GM12878 (cell line): ENCODE measurements around the gene HSD17B4. TPM values are rescaled to one million over a fixed set of nuclear protein-coding genes. Genes with fewer than 3 reads are reported as not detected.

Source experiments
- ATAC-seq: fragments of 200-7000 bp; cut with Tn5 transposase; 3 replicates; pipeline ENCODE4 v1.9.1; 2020; ENCODE audit warnings: mild to moderate bottlenecking, moderate library complexity
- BruUV-seq: library from RNA; stranded (reverse); fragments of 400-500 nt; replicated peaks from 2 replicates; lab custom pipeline; 2021; lab: Mats Ljungman, UMichigan
- CTCF ChIA-PET: fragments of 300-600 bp; sonication (Branson Sonifier 250); formaldehyde crosslinking; extraction: SDS; loops from one replicate; lab custom pipeline; 2021; ENCODE audit warnings: inconsistent platforms; lab: Yijun Ruan, JAX
- POLR2A ChIA-PET: fragments of 350-600 bp; formaldehyde crosslinking; extraction: SDS; loops from one replicate; lab custom pipeline; 2021; ENCODE audit warnings: inconsistent platforms; lab: Charles Lee
- RAD21 ChIA-PET: fragments of 300-600 bp; sonication (Branson Sonifier 250); formaldehyde crosslinking; loops from one replicate; lab custom pipeline; 2023; ENCODE audit warnings: antibody characterized with exemption; ENCODE audit not compliant: unreplicated experiment; lab: Charles Lee
- SMC1A ChIA-PET: fragments of 300-600 bp; sonication (Branson Sonifier 250); formaldehyde crosslinking; loops from one replicate; lab custom pipeline; 2023; ENCODE audit not compliant: unreplicated experiment, uncharacterized antibody; lab: Charles Lee
- DNase-seq: peaks from one replicate; pipeline ENCODE4 v3.0.0-alpha.2; 2011; ENCODE audit warnings: low read depth, low spot score
- FAIRE-seq: peaks from 3 replicates; lab custom pipeline; 2011; peaks lifted over from hg19 to GRCh38; lab: Jason Lieb, UNC
- H2AFZ ChIP-seq: 2 replicates; pipeline ENCODE4 v1.6.0; 2011; ENCODE audit warnings: low read depth, low read length, control low read depth; ENCODE audit not compliant: control insufficient read depth
- H3K27ac ChIP-seq: 2 replicates; pipeline ENCODE4 v1.5.1; 2011; ENCODE audit warnings: control low read depth; ENCODE audit not compliant: control insufficient read depth, insufficient read depth
- H3K27me3 ChIP-seq, 2 experiments: replicated peaks in 1 of 2; 2 replicates each; pipeline versions ENCODE4 v1.6.0 to v1.6.1; 2011; ENCODE audit warnings: low read length in 1 of 2; ENCODE audit not compliant: control insufficient read depth in 2 of 2, insufficient read depth in 2 of 2
- H3K36me3 ChIP-seq, 2 experiments: 2 replicates each; pipeline ENCODE4 v1.5.1; 2011; ENCODE audit warnings: low read length in 1 of 2; ENCODE audit not compliant: control insufficient read depth in 2 of 2, insufficient read depth in 2 of 2
- H3K4me1 ChIP-seq: 2 replicates; pipeline ENCODE4 v1.6.1; 2011; ENCODE audit warnings: mild to moderate bottlenecking, low read length, moderate library complexity, mixed read lengths; ENCODE audit not compliant: control insufficient read depth, insufficient read depth
- H3K4me2 ChIP-seq: 2 replicates; pipeline ENCODE4 v1.6.0; 2011; ENCODE audit warnings: control low read depth; ENCODE audit not compliant: control insufficient read depth, insufficient read depth
- H3K4me3 ChIP-seq: fragments of 200-600 bp; sonication (generic); 2 replicates; pipeline ENCODE4 v1.5.1; 2016
- H3K79me2 ChIP-seq: 2 replicates; pipeline ENCODE4 v1.6.0; 2011; ENCODE audit warnings: low read length; ENCODE audit not compliant: control insufficient read depth, insufficient read depth
- H3K9ac ChIP-seq: 2 replicates; pipeline ENCODE4 v1.8.0; 2011; ENCODE audit warnings: low read length, control low read depth, mixed read lengths; ENCODE audit not compliant: control insufficient read depth, insufficient read depth
- H3K9me3 ChIP-seq: replicated peaks from 3 replicates; pipeline ENCODE4 v1.5.1; 2011; ENCODE audit warnings: mild to moderate bottlenecking, low read length; ENCODE audit not compliant: control insufficient read depth, insufficient read depth
- H4K20me1 ChIP-seq: 2 replicates; pipeline ENCODE4 v1.6.0; 2011; ENCODE audit not compliant: control insufficient read depth, insufficient read depth
- GATAD2B ChIP-seq: fragments of 450-650 bp; conservative IDR thresholded peaks from 2 replicates; pipeline ENCODE4 v1.6.1; 2017; ENCODE audit warnings: low read depth, mild to moderate bottlenecking, moderate library complexity
- MEF2A ChIP-seq: IDR thresholded peaks from 2 replicates; pipeline ENCODE4 v1.6.1; 2011; ENCODE audit warnings: low read depth, mild to moderate bottlenecking, low read length, moderate library complexity; ENCODE audit not compliant: insufficient read depth
- MYC ChIP-seq: IDR thresholded peaks from 2 replicates; pipeline ENCODE4 v1.6.1; 2011; ENCODE audit warnings: mild to moderate bottlenecking, low read length, moderate library complexity, inconsistent platforms; ENCODE audit not compliant: insufficient read depth, insufficient replicate concordance, insufficient read length, severe bottlenecking
- POLR2AphosphoS2 ChIP-seq: IDR thresholded peaks from 2 replicates; pipeline ENCODE4 v1.6.1; 2011; ENCODE audit warnings: low read depth, mild to moderate bottlenecking, low read length, improper control_type of control experiment, moderate library complexity
- RBBP5 ChIP-seq: fragments of 200-600 bp; sonication (generic); conservative IDR thresholded peaks from 2 replicates; pipeline ENCODE4 v1.6.1; 2016
- RCOR1 ChIP-seq: conservative IDR thresholded peaks from 2 replicates; pipeline ENCODE4 v1.6.1; 2012; ENCODE audit warnings: low read depth, low read length, improper control_type of control experiment
- RFX5 ChIP-seq: IDR thresholded peaks from 2 replicates; pipeline ENCODE4 v1.6.1; 2011; ENCODE audit warnings: low read depth, low read length, improper control_type of control experiment
- SMAD5 ChIP-seq: IDR thresholded peaks from 2 replicates; pipeline ENCODE4 v1.6.1; 2016; ENCODE audit warnings: antibody characterized with exemption, low read depth
- SMC3 ChIP-seq: IDR thresholded peaks from 2 replicates; pipeline ENCODE4 v1.6.1; 2011; ENCODE audit warnings: low read length, improper control_type of control experiment, borderline replicate concordance
- SP1 ChIP-seq: IDR thresholded peaks from one replicate; pipeline ENCODE4 v1.6.1; 2011; ENCODE audit warnings: low read depth, low read length
- SREBF2 ChIP-seq: IDR thresholded peaks from 2 replicates; pipeline ENCODE4 v1.6.1; 2012; ENCODE audit warnings: mild to moderate bottlenecking, low read length
- TARDBP ChIP-seq: IDR thresholded peaks from 2 replicates; pipeline ENCODE4 v1.6.1; 2016; ENCODE audit warnings: borderline replicate concordance
- ZBTB4 ChIP-seq: fragments of 450-650 bp; formaldehyde crosslinking; IDR thresholded peaks from 2 replicates; pipeline ENCODE4 v1.4.0; 2022; ENCODE audit warnings: mild to moderate bottlenecking, moderate library complexity
- WGBS: methylation state at CpG from one replicate; pipeline ENCODE4 v1.1.6; 2016; ENCODE audit warnings: low lambda C conversion rate; ENCODE audit not compliant: insufficient replicate concordance, insufficient coverage; ENCODE audit errors: missing lambda C conversion rate; 5-methylcytosine and 5-hydroxymethylcytosine counted together
- in situ Hi-C: fragments of 300-500 bp; cut with MboI; formaldehyde crosslinking; loops from 9 replicates; pipeline ENCODE4 v1.14.3; 2018; ENCODE audit warnings: mixed read lengths
- intact Hi-C: fragments of 100-400 bp; cut with micrococcal nuclease; formaldehyde crosslinking; loops from one replicate; pipeline ENCODE4 v1.14.2; 2022; ENCODE audit not compliant: unreplicated experiment
- polyA plus RNA-seq, 11 experiments: library from polyadenylated mRNA; depleted of rRNA in 4 of 11; unstranded in 6 of 11; stranded (reverse) in 5 of 11; fragments of >200 nt; fragmentation: Nextera tagmentation in 4 of 11; fragmentation: Illumina TruSeq in 1 of 11; extraction: Ambion mirVana in 4 of 11; extraction: Trizol in 1 of 11; gene quantifications; 1 replicate in 1 of 11; 2 replicates in 10 of 11; pipeline versions ENCODE4 v1.2.1 to v1.2.3, GENCODE V29; 2011 to 2016; ENCODE audit warnings: inconsistent platforms in 2 of 11, missing spikeins in 2 of 11, low read depth in 1 of 11
- total RNA-seq, 4 experiments: library from RNA; depleted of rRNA in 3 of 4; stranded (reverse); fragments of >200 nt in 3 of 4; fragmentation: Illumina TruSeq in 1 of 4; extraction: Trizol in 1 of 4; gene quantifications; 2 replicates each; pipeline versions ENCODE4 v1.2.1 to v1.2.3, GENCODE V29; 2013 to 2021

HSD17B4 gene
- total and polyA plus RNA-seq, 10 of the 15 experiments (the other 5 are each of a cell fraction or from before 2014, with no cell fraction given) = 38.6 to 125 (median 93.0) TPM

DNA sequence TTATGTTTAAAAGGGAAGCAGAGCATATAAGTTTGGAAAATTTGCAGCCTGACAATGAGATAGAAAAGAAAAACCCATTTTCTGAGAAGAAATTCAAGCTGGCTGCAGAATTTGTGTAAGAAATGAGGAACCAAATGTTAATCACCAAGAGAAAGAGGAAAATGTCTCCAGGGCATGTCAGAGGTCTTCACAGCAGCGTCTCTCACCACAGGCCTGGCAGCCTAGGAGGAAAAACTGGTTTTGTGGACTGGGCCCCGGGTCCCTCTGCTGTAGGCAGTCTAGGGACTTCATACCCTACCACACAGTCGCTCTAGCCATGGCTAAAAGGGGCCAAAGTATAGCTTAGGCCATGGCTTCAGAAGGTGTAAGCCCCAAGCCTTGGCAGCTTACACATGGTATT, 32.1 kb upstream of the HSD17B4 start:
- H3K4me1 ChIP-seq = peaks cover 8% of the 10 kb centered on the region; the same call in 1 of the 2 replicates
- ChIA-PET RAD21 (no interaction called here), CTCF (interaction anchor here (1.1 to 5.5 kb wide), 2 partner anchors 8 to 15 kb away, joined by 5 to 30 read pairs; no protein-coding TSS in a partner anchor), POLR2A (no interaction called here), SMC1A (no interaction called here)
- FAIRE-seq = no peak
- WGBS = 36% methylated on average over 3 of the region's 3 CpGs
- no peaks in the 10 kb centered on the region for H3K27me3 ChIP-seq
- no peak overlapping the region for H3K27ac ChIP-seq
- H3K36me3 ChIP-seq = no peaks in the 10 kb centered on the region
- H3K79me2 ChIP-seq = no peaks in the 10 kb centered on the region
- no TSS peak for BruUV-seq
- H3K4me2 ChIP-seq = no peak overlapping the region
- H3K9me3 ChIP-seq = no peaks in the 10 kb centered on the region; the same call in 1 of the 3 replicates
- TF ChIP-seq SMC3 (no peak), MYC (no peak), RCOR1 (no peak), GATAD2B (no peak), MEF2A (no peak), ZBTB4 (CRISPR knock-in tag) (no peak), RFX5 (no peak), RBBP5 (no peak), POLR2AphosphoS2 (no peak), TARDBP (no peak), SMAD5 (no peak), SP1 (no peak), SREBF2 (no peak)
- no peak overlapping the region for H2AFZ ChIP-seq
- no peak overlapping the region for H3K9ac ChIP-seq
- ATAC-seq = no peak
- H3K4me3 ChIP-seq = no peak overlapping the region
- DNase-seq = no peak
- in situ Hi-C loops (no loop called here), intact Hi-C loops (no loop called here)
- H4K20me1 ChIP-seq = no peaks in the 10 kb centered on the region
